Stomach (tissue), 9 donors: ENCODE measurements around the gene SLC45A2. TPM values are rescaled to one million over a fixed set of nuclear protein-coding genes. Genes with fewer than 3 reads are reported as not detected.
"Not testable (repeated sequence)": the region's sequence is repeated elsewhere in the genome, so short reads cannot be mapped to it uniquely, and the experiment has no call there.

ENCODE experiments used
- DNase-seq, 2 donors: peaks; one replicate each; pipeline versions ENCODE4 v3.0.0 to v3.0.0-alpha.2; 2013 to 2019
- H3K27ac ChIP-seq, 5 donors: fragments of 200-600 bp in 4 of 5; sonication (generic) in 4 of 5; one replicate each; pipeline ENCODE4 v1.5.1; 2013 to 2019; ENCODE audit warnings: mild to moderate bottlenecking in 1 of 5, moderate library complexity in 1 of 5
- H3K27me3 ChIP-seq, 3 donors: fragments of 200-600 bp; sonication (generic); one replicate each; pipeline ENCODE4 v1.5.1; 2017 to 2019; ENCODE audit warnings: mixed run types in 1 of 3
- H3K36me3 ChIP-seq, 4 donors: fragments of 200-600 bp; sonication (generic); 1 replicate in 3 of 4; 2 replicates in 1 of 4; pipeline ENCODE4 v1.5.1; 2016 to 2019
- H3K4me1 ChIP-seq, 4 donors: fragments of 200-600 bp; sonication (generic); one replicate each; pipeline ENCODE4 v1.5.1; 2016 to 2019
- H3K4me3 ChIP-seq, 4 donors: fragments of 200-600 bp; sonication (generic) in 3 of 4; one replicate each; pipeline ENCODE4 v1.5.1; 2016 to 2019; ENCODE audit warnings: mild to moderate bottlenecking in 1 of 4
- H3K9me3 ChIP-seq, 4 donors: fragments of 200-600 bp; sonication (generic); one replicate each; pipeline ENCODE4 v1.5.1; 2016 to 2019
- CTCF ChIP-seq, 7 experiments: fragments of 450-650 bp in 4 of 7; fragments of 200-600 bp in 3 of 7; sonication (generic) in 3 of 7; IDR thresholded peaks; one replicate each; pipeline ENCODE4 v1.5.1; 2016 to 2019; ENCODE audit warnings: antibody characterized with exemption in 7 of 7, control low read depth in 2 of 7, mild to moderate bottlenecking in 1 of 7
- EP300 ChIP-seq: sonication (generic); formaldehyde crosslinking; IDR thresholded peaks from one replicate; pipeline ENCODE4 v1.6.1; 2017; ENCODE audit warnings: antibody characterized with exemption
- POLR2A ChIP-seq, 4 donors: fragments of 450-650 bp; IDR thresholded peaks; one replicate each; pipeline ENCODE4 v1.6.1; 2016; ENCODE audit warnings: antibody characterized with exemption in 4 of 4, control low read depth in 2 of 4, mild to moderate bottlenecking in 1 of 4, moderate library complexity in 1 of 4
- POLR2AphosphoS5 ChIP-seq, 3 donors: sonication (generic); formaldehyde crosslinking; IDR thresholded peaks; one replicate each; pipeline ENCODE4 v1.6.1; 2016; ENCODE audit warnings: antibody characterized with exemption in 3 of 3
- WGBS, 5 donors: extraction: QIAGEN DNeasy Blood & Tissue Kit in 3 of 5; methylation state at CpG; one replicate each; pipeline versions ENCODE4 v1.1.5 to v1.1.7; 2013 to 2018; 5-methylcytosine and 5-hydroxymethylcytosine counted together
- intact Hi-C: fragments of 100-400 bp; cut with DNase I; formaldehyde crosslinking; loops from one replicate; pipeline ENCODE4 v1.15.1; 2023; ENCODE audit warnings: low total_unique reads
- polyA plus RNA-seq, 3 donors: library from polyadenylated mRNA; stranded (reverse); fragments of 200-250 nt; gene quantifications; one replicate each; pipeline ENCODE4 v1.2.3, GENCODE V29; 2013
- total RNA-seq, 5 donors: library from RNA; depleted of rRNA; stranded (reverse); fragments of >200 nt; gene quantifications; one replicate each; pipeline versions ENCODE4 v1.1.0 to v1.2.3, GENCODE V29; 2014 to 2016
- donor health status: healthy with polysubstance abuse.
- donor health status: Bipolar disorder and iron deficiency.
- donor health status: healthy.

Gene SLC45A2
- total and polyA plus RNA-seq, 8 donors: 0.19 to 0.46 (median 0.20) TPM; not detected in 5

DNA sequence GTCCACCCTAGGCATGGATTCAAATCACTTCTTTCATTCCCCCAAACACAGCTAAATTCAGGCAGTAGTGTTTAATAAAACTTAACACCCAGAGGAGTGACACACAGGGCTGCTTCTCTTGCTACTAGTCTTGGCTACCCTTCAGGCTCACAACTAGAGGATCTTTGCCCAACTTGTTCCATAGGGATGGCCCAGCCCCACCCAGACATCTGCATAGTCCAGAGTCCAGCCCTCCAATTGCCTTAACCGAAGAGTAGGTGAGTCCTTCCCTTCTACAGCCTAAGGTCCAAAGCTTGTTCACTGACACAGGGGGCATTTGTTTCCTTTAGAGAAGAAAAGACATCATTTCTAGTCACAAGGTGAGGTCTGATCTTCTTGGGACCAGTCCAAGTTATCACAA is 63.5 kb downstream of the SLC45A2 start:
- no peak for DNase-seq
- Histone ChIP-seq H3K27ac (no peak overlapping the region), H3K4me3 (no peak overlapping the region), H3K36me3 (no peaks in the 10 kb centered on the region), H3K9me3 (peaks cover 0 to 17% (median 2%) of the 10 kb centered on the region in 4 donors), H3K4me1 (no peaks in the 10 kb centered on the region), H3K27me3 (no peaks in the 10 kb centered on the region)
- no peak for TF ChIP-seq EP300
- TF ChIP-seq CTCF (IDR thresholded peaks at IDR 0.05): no peak
- TF ChIP-seq POLR2A (IDR thresholded peaks at IDR 0.05): no peak
- TF ChIP-seq POLR2AphosphoS5 (IDR thresholded peaks at IDR 0.05): no peak
- intact Hi-C loops: no loop called here
- WGBS, 5 donors: 69 to 92% (median 81%) methylated on average over 1 of the region's 1 CpG

DNA sequence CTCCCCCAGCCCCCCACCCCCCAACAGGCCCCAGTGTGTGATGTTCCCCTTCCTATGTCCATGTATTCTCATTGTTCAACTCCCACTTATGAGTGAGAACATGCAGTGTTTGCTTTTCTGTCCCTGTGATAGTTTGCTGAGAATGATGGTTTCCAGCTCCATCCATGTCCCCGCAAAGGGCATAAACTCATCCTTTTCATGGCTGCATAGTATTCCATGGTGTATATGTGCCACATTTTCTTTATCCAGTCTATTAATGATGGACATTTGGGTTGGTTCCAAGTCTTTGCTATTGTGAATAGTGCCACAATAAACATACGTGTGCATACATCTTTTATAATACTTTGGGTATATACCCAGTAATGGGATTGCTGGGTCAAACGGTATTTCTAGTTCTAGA is 69.6 kb downstream of the SLC45A2 start:
- H3K27ac ChIP-seq, DNase-seq, H3K4me1 ChIP-seq, H3K27me3 ChIP-seq, H3K4me3 ChIP-seq, intact Hi-C loops, H3K36me3 ChIP-seq: not testable (repeated sequence)
- peaks cover 0 to 17% (median 4%) of the 10 kb centered on the region in 4 donors for H3K9me3 ChIP-seq
- 92 to 98% (median 94%) methylated on average over 3 of the region's 3 CpGs for WGBS, 5 donors

DNA sequence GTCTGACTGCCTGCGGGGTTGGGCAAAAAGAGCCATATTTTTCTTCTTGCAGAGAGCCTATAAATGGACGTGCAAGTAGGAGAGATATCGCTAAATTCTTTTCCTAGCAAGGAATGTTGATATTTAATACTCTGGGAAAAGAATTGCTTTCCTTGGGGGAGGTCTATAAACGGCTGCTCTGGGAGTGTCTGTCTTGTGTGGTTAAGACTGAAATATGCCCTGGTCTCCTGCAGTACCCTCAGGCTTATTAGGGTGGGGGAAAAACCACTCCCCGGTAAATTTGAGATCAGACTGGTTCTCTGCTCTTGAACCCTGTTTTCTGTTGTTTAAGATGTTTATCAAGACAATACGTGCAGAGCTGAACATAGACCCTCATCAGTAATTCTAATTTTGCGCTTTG is 78.2 kb downstream of the SLC45A2 start:
- H3K9me3 ChIP-seq: peaks cover 0 to 58% (median 37%) of the 10 kb centered on the region in 4 donors
- H3K4me3 ChIP-seq, H3K4me1 ChIP-seq, DNase-seq, intact Hi-C loops, H3K36me3 ChIP-seq, H3K27ac ChIP-seq, H3K27me3 ChIP-seq: not testable (repeated sequence)
- 73 to 86% (median 79%) methylated on average over 7 of the region's 7 CpGs for WGBS, 5 donors

- H3K4me3 ChIP-seq: no peak overlapping the region
- intact Hi-C loops: no loop called here
- no peak overlapping the region for H3K27ac ChIP-seq
- TF ChIP-seq POLR2A (IDR thresholded peaks at IDR 0.05) (no peak), POLR2AphosphoS5 (IDR thresholded peaks at IDR 0.05) (no peak), EP300 (no peak), CTCF (IDR thresholded peaks at IDR 0.05) (no peak)
- H3K27me3 ChIP-seq: no peaks in the 10 kb centered on the region
- H3K36me3 ChIP-seq: no peaks in the 10 kb centered on the region
- no peak for DNase-seq
- H3K4me1 ChIP-seq: no peaks in the 10 kb centered on the region
- WGBS, 5 donors: 69 to 91% (median 81%) methylated on average over 1 of the region's 1 CpG
- H3K9me3 ChIP-seq: peaks cover 0 to 58% (median 37%) of the 10 kb centered on the region in 4 donors
Observed at GRCh38 chr5:33905381-33905780, 79.1 kb downstream of the SLC45A2 start.

GRCh38 chr5:33903118-33903517 is 81.4 kb downstream of the SLC45A2 start:
- Histone ChIP-seq H3K4me1 (no peaks in the 10 kb centered on the region), H3K27me3 (no peaks in the 10 kb centered on the region), H3K4me3 (no peak overlapping the region), H3K27ac (no peak overlapping the region), H3K9me3 (peaks cover 0 to 49% (median 33%) of the 10 kb centered on the region in 4 donors), H3K36me3 (no peaks in the 10 kb centered on the region)
- DNase-seq: no peak
- WGBS, 5 donors: 67 to 91% (median 88%) methylated on average over 2 of the region's 2 CpGs
- intact Hi-C loops: no loop called here
- TF ChIP-seq POLR2AphosphoS5 (IDR thresholded peaks at IDR 0.05) (no peak), EP300 (no peak), POLR2A (IDR thresholded peaks at IDR 0.05) (no peak), CTCF (IDR thresholded peaks at IDR 0.05) (no peak)
